ENCODE measurements around the gene A2M. TPM values are rescaled to one million over a fixed set of nuclear protein-coding genes. Genes with fewer than 3 reads are reported as not detected.

A2M gene
- total and polyA plus RNA-seq, 10 of the 15 experiments (the other 5 are each of a cell fraction or from before 2014, with no cell fraction given) = 0.03 to 3.5 (median 0.20) TPM; not detected in 5

DNA sequence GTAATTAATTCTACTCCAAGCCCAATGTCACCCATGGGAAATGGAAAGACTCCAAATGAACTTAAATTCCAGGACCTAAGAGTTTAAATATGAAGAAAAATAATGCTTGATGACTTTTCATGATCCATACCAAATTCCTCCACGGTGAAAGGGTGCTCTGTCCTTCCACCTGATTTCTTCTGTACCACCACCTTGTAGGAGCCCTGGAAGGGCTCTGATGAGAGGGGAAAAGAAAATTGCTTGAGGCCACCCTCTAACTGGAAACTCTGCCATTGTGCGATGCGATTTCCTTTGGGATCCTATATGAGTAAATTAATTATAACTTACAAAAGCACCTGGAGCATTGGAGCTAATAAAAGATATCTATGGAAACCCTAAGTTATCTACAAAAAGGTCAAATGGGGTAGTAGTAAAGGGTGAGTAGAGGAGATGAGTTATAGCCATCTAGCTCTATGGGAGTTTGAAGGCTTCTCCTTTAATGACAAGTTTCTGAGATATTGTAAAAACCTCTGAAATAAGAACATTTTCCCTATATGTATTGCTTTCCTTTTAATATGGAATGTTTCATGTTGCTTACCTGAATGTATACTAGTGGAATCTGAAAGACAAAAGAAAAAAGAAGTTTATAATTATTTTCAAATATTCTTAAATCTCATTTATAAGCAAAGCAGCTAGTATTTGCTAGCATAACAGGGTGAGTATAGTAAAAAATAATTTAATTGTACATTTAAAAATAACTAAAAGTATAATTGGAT lies 5.8 kb downstream of the A2M start (continued):
- TF ChIP-seq ZNF207 (IDR thresholded peaks at IDR 0.05; ENCODE audit: borderline replicate concordance) (no peak), BHLHE40 (IDR thresholded peaks at IDR 0.05; ENCODE audit: borderline replicate concordance in 1 of 2, low read depth in 2 of 2, low read length in 1 of 2) (no peak), WRNIP1 (IDR thresholded peaks at IDR 0.05; ENCODE audit: borderline replicate concordance, low read depth, low read length) (no peak), TARDBP (IDR thresholded peaks at IDR 0.05; ENCODE audit: borderline replicate concordance) (no peak)
- TF ChIP-seq, protein P1, sequence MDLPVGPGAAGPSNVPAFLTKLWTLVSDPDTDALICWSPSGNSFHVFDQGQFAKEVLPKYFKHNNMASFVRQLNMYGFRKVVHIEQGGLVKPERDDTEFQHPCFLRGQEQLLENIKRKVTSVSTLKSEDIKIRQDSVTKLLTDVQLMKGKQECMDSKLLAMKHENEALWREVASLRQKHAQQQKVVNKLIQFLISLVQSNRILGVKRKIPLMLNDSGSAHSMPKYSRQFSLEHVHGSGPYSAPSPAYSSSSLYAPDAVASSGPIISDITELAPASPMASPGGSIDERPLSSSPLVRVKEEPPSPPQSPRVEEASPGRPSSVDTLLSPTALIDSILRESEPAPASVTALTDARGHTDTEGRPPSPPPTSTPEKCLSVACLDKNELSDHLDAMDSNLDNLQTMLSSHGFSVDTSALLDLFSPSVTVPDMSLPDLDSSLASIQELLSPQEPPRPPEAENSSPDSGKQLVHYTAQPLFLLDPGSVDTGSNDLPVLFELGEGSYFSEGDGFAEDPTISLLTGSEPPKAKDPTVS (IDR thresholded peaks at IDR 0.05; ENCODE audit: low read depth, low read length) = no peak

DNA sequence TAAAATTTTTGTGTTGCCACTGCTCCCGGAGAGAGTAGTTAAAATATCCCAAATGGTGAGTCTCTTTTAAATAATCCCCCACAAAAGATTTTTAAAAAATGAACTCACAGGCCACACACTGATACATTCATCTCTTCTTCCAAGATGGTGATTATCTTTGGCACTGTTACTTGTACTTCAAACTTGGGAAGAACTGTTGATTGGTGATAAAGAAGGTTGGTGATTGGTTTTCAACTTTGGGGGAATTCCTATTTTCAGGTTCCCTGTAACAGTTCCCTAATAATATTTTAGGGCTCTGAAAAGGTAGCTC lies 6.6 kb downstream of the A2M start:
- in situ Hi-C loops (cut with MboI) (no loop called here), intact Hi-C loops (cut with micrococcal nuclease; ENCODE audit: unreplicated experiment) (no loop called here)
- Histone ChIP-seq H3K27ac (ENCODE audit: control insufficient read depth, insufficient read depth) (no peak overlapping the region), H3K4me3 (no peak overlapping the region), H3K4me2 (ENCODE audit: control insufficient read depth, insufficient read depth) (no peak overlapping the region), H3K9me3 (replicated peaks; ENCODE audit: control insufficient read depth, insufficient read depth, low read length) (no peaks in the 10 kb centered on the region), H2AFZ (ENCODE audit: control insufficient read depth, low read depth, low read length) (no peak overlapping the region), H3K36me3 (ENCODE audit: control insufficient read depth in 2 of 2, insufficient read depth in 2 of 2, low read length in 1 of 2) (no peaks in the 10 kb centered on the region), H4K20me1 (ENCODE audit: control insufficient read depth, insufficient read depth) (no peaks in the 10 kb centered on the region), H3K9ac (ENCODE audit: control insufficient read depth, insufficient read depth, low read length) (no peak overlapping the region), H3K27me3 (replicated peaks in 1 of 2; ENCODE audit: control insufficient read depth in 2 of 2, insufficient read depth in 2 of 2, low read length in 1 of 2) (no peaks in the 10 kb centered on the region), H3K79me2 (ENCODE audit: control insufficient read depth, insufficient read depth, low read length) (no peaks in the 10 kb centered on the region), H3K4me1 (ENCODE audit: control insufficient read depth, insufficient read depth, low read length) (no peaks in the 10 kb centered on the region)
- CTCF ChIA-PET = no interaction called here
- BruUV-seq (replicated peaks) = no TSS peak
- FAIRE-seq (no peak), DNase-seq (ENCODE audit: low read depth, low spot score) (no peak), ATAC-seq (no peak)
- RAD21 ChIA-PET (ENCODE audit: unreplicated experiment) = no interaction called here
- WGBS (ENCODE audit: insufficient coverage, insufficient replicate concordance, low lambda C conversion rate, missing lambda C conversion rate) = 4% methylated on average over 1 of the region's 1 CpG
- POLR2A ChIA-PET = no interaction called here
- SMC1A ChIA-PET (ENCODE audit: uncharacterized antibody, unreplicated experiment) = interaction anchor here (0.9 kb wide), 1 partner anchor 105 kb away, joined by 3 read pairs; no protein-coding TSS in a partner anchor
- TF ChIP-seq WRNIP1 (IDR thresholded peaks at IDR 0.05; ENCODE audit: borderline replicate concordance, low read depth, low read length) = no peak
- TF ChIP-seq, protein P2, sequence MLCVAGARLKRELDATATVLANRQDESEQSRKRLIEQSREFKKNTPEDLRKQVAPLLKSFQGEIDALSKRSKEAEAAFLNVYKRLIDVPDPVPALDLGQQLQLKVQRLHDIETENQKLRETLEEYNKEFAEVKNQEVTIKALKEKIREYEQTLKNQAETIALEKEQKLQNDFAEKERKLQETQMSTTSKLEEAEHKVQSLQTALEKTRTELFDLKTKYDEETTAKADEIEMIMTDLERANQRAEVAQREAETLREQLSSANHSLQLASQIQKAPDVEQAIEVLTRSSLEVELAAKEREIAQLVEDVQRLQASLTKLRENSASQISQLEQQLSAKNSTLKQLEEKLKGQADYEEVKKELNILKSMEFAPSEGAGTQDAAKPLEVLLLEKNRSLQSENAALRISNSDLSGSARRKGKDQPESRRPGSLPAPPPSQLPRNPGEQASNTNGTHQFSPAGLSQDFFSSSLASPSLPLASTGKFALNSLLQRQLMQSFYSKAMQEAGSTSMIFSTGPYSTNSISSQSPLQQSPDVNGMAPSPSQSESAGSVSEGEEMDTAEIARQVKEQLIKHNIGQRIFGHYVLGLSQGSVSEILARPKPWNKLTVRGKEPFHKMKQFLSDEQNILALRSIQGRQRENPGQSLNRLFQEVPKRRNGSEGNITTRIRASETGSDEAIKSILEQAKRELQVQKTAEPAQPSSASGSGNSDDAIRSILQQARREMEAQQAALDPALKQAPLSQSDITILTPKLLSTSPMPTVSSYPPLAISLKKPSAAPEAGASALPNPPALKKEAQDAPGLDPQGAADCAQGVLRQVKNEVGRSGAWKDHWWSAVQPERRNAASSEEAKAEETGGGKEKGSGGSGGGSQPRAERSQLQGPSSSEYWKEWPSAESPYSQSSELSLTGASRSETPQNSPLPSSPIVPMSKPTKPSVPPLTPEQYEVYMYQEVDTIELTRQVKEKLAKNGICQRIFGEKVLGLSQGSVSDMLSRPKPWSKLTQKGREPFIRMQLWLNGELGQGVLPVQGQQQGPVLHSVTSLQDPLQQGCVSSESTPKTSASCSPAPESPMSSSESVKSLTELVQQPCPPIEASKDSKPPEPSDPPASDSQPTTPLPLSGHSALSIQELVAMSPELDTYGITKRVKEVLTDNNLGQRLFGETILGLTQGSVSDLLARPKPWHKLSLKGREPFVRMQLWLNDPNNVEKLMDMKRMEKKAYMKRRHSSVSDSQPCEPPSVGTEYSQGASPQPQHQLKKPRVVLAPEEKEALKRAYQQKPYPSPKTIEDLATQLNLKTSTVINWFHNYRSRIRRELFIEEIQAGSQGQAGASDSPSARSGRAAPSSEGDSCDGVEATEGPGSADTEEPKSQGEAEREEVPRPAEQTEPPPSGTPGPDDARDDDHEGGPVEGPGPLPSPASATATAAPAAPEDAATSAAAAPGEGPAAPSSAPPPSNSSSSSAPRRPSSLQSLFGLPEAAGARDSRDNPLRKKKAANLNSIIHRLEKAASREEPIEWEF (IDR thresholded peaks at IDR 0.05; ENCODE audit: insufficient replicate concordance, low read depth, low read length) = no peak
- TF ChIP-seq, protein P3, sequence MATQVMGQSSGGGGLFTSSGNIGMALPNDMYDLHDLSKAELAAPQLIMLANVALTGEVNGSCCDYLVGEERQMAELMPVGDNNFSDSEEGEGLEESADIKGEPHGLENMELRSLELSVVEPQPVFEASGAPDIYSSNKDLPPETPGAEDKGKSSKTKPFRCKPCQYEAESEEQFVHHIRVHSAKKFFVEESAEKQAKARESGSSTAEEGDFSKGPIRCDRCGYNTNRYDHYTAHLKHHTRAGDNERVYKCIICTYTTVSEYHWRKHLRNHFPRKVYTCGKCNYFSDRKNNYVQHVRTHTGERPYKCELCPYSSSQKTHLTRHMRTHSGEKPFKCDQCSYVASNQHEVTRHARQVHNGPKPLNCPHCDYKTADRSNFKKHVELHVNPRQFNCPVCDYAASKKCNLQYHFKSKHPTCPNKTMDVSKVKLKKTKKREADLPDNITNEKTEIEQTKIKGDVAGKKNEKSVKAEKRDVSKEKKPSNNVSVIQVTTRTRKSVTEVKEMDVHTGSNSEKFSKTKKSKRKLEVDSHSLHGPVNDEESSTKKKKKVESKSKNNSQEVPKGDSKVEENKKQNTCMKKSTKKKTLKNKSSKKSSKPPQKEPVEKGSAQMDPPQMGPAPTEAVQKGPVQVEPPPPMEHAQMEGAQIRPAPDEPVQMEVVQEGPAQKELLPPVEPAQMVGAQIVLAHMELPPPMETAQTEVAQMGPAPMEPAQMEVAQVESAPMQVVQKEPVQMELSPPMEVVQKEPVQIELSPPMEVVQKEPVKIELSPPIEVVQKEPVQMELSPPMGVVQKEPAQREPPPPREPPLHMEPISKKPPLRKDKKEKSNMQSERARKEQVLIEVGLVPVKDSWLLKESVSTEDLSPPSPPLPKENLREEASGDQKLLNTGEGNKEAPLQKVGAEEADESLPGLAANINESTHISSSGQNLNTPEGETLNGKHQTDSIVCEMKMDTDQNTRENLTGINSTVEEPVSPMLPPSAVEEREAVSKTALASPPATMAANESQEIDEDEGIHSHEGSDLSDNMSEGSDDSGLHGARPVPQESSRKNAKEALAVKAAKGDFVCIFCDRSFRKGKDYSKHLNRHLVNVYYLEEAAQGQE (IDR thresholded peaks at IDR 0.05; ENCODE audit: low read depth, low read length) = no peak
